HG02588 (cell line): ENCODE results near the gene CAND1.

Experiments
- ATAC-seq: cut with Tn5 transposase; IDR thresholded peaks from one replicate; pipeline ENCODE4 v1.9.1; 2021; ENCODE audit warnings: mild to moderate bottlenecking, moderate library complexity; ENCODE audit not compliant: unreplicated experiment

Gene CAND1

GRCh38 chr12:67280088-67280487 lies 10.9 kb downstream of the CAND1 start:
- ATAC-seq = no peak

- ATAC-seq = no peak
These were observed 11.4 kb downstream of the CAND1 start for GRCh38 chr12:67280572-67280971.

GRCh38 chr12:67284561-67284960 lies 15.4 kb downstream of the CAND1 start:
- ATAC-seq = no peak

- no peak for ATAC-seq
These were observed 17.1 kb downstream of the CAND1 start for GRCh38 chr12:67286257-67286656.

- no peak for ATAC-seq
These were observed 18.2 kb downstream of the CAND1 start for GRCh38 chr12:67287311-67287710.

GRCh38 chr12:67288561-67288960 lies 19.4 kb downstream of the CAND1 start:
- ATAC-seq = no peak

- no peak for ATAC-seq
These were observed 21.2 kb downstream of the CAND1 start for GRCh38 chr12:67290378-67290777.

- ATAC-seq = no peak
These were observed 30.4 kb downstream of the CAND1 start for GRCh38 chr12:67299526-67299925.

- no peak for ATAC-seq
These were observed 30.8 kb downstream of the CAND1 start for GRCh38 chr12:67299926-67300325.

- ATAC-seq = no peak
These were observed 33.0 kb downstream of the CAND1 start for GRCh38 chr12:67302162-67302561.

- ATAC-seq = no peak
These were observed 36.4 kb downstream of the CAND1 start for GRCh38 chr12:67305544-67305943.

GRCh38 chr12:67306712-67307111 lies 37.6 kb downstream of the CAND1 start:
- no peak for ATAC-seq

- no peak for ATAC-seq
These were observed 46.5 kb downstream of the CAND1 start for GRCh38 chr12:67315661-67316060.

- ATAC-seq = no peak
These were observed 49.6 kb downstream of the CAND1 start for GRCh38 chr12:67318786-67319185.

GRCh38 chr12:67319936-67320335 lies 50.8 kb downstream of the CAND1 start:
- ATAC-seq = no peak

GRCh38 chr12:67320614-67321295 lies 51.6 kb downstream of the CAND1 start:
- ATAC-seq = no peak

GRCh38 chr12:67322580-67322979 lies 53.4 kb downstream of the CAND1 start:
- no peak for ATAC-seq

- no peak for ATAC-seq
These were observed 53.8 kb downstream of the CAND1 start for GRCh38 chr12:67323007-67323406.

- no peak for ATAC-seq
These were observed 57.5 kb downstream of the CAND1 start for GRCh38 chr12:67326637-67327036.

GRCh38 chr12:67327466-67327865 lies 58.3 kb downstream of the CAND1 start:
- ATAC-seq = no peak

GRCh38 chr12:67331123-67331522 lies 62.0 kb downstream of the CAND1 start:
- no peak for ATAC-seq

- ATAC-seq = no peak
These were observed 62.7 kb downstream of the CAND1 start for GRCh38 chr12:67331828-67332227.

- no peak for ATAC-seq
These were observed 64.5 kb downstream of the CAND1 start for GRCh38 chr12:67333649-67334048.
